NCI-H2081 (cell line): ENCODE results near the gene AP4S1.

ENCODE experiments used
- DNase-seq, 2 experiments: peaks; one replicate each; lab custom pipeline; 2025; lab: John Stamatoyannopoulos, UW

AP4S1 gene

DNA sequence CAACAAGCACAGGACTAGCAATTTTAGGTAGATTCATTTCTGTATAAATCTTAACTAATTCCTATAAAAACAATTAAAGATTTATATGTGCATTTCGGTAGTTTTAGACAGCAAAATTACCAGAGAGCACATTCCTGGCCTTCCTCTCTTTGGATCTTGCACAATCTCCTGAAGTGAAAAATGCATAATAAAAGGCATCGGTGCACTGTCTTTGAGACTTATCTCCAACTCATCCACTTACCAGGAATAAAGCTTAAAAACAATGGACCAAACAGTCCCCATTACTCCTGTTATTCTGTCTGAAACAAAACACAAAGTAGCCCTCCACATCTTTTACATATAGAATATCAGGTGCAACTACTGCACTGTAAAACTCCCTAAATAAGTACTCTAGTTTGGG lies 112.9 kb downstream of the AP4S1 start:
- DNase-seq = no peak

- no peak for DNase-seq
Measured at GRCh38 chr14:31139301-31139847, 113.9 kb downstream of the AP4S1 start.

DNA sequence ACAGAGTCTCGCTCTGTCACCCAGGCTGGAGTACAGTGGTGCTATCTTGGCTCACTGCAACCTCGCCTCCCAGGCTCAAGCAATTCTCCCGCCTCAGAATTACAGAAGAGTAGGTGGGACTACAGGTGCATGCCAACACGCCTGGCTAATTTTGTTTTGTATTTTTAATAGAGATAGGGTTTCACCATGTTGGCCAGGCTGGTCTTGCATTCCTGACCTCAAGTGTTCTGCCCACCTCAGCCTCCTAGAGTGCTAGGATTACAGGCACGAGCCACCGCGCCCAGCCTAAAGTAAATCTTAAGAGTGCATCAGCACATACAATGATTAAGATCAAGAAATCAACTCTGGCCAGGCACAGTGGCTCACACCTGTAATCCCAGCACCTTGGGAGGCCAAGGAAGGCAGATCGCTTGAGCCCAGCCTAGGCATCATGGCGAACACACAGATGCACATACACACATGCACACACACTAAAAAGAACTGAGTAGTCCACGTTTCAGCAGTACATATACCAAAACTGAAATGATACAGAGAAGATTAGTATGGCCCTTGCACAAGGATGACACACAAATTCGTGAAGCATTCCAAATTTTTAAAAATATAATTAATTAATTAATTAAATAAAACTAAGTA lies 117.1 kb downstream of the AP4S1 start:
- no peak for DNase-seq
